Dermis blood vessel endothelial cell (primary cell): Measurements from ENCODE around the gene ECD. TPM values are rescaled to one million over a fixed set of nuclear protein-coding genes. Genes with fewer than 3 reads are reported as not detected.
"Not testable (repeated sequence)": the region's sequence is repeated elsewhere in the genome, so short reads cannot be mapped to it uniquely, and the experiment has no call there.

Source experiments
- DNase-seq: peaks from one replicate; pipeline ENCODE4 v3.0.0; 2010
- total RNA-seq: library from RNA; depleted of rRNA; stranded (reverse); fragments of >200 nt; gene quantifications from 2 replicates; pipeline ENCODE4 v1.2.3, GENCODE V29; 2014

The ECD gene
- total RNA-seq, 1 donor from 2014 or later, result 29.1 TPM

DNA sequence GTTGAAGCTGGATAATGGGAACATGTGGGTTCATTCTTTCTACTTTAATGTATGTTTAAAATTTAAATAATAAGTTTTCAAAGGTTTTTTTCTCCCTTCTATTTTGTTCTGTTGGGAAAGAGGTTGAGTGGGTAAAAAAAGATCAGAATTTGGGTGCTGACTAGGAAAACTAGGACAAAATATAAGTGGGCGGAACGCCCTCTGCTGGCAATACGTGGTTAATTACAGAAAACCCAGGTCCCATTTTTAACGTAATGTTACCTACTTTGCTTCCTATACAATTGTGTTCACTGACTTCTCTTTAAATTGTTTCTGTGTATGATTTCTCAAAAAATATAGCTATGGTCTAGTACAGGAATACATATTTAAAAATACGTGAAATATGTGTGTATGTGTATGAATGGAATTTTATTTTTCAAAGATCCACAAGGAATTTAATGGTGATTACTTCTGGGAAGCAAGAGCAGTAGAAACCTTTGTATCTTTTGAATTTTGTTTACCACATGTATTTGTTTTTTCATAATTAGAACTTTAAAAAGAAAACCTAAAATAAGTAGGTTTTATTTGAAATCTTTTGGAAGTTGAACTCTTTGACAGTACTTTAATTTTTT, 8.7 kb downstream of the ECD start:
- DNase-seq, result peak; percentile 73

GRCh38 chr10:73156054-73156453, 11.8 kb downstream of the ECD start:
- no peak for DNase-seq

GRCh38 chr10:73152009-73152408, 15.8 kb downstream of the ECD start:
- no peak for DNase-seq

GRCh38 chr10:73150633-73151413, 17.0 kb downstream of the ECD start:
- DNase-seq, result not testable (repeated sequence)

DNA sequence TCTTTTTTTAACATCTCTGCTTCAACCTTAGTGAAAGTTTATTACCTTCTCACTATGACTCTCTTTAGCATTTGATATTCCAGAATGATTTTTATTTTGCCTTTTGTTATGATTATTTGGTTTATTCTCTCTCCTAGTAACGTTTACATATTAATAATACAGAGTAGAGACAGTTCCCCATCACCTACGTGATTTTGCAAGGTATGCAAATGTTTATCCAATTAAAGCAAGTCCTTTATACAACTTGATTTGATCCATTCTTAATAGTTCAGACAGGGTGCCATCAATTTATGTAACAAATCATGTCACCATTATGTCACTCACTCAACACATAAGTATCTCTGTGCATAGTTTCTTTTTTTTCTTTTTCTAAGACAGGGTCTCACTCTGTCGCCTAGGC, 26.2 kb downstream of the ECD start:
- DNase-seq, result no peak

- DNase-seq, result no peak
Measured at GRCh38 chr10:73139251-73139650, 28.6 kb downstream of the ECD start.

- DNase-seq, result no peak
Measured at GRCh38 chr10:73136627-73137026, 31.2 kb downstream of the ECD start.

DNA sequence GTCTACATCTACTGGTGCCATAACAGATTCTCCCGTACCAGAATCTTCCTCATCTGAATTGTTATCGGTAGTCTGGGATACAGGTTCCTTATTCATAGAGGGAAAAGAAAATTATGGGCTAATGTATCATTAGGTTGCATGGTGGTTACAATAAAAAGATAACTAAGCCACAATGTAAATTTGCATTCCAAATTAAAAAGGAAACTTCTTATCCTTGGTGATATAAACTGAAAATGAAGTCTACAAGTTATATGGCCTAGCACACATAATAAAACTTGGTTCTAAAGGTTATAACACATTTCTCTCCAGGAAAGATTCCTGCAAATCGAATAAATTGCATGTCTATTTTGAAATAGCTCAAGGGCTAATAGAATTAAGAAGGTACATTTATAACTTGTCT, 33.1 kb downstream of the ECD start:
- no peak for DNase-seq

- DNase-seq, result no peak
Measured at GRCh38 chr10:73131913-73132686, 35.7 kb downstream of the ECD start.

GRCh38 chr10:73131301-73131700, 36.5 kb downstream of the ECD start:
- peak; percentile 4 for DNase-seq

DNA sequence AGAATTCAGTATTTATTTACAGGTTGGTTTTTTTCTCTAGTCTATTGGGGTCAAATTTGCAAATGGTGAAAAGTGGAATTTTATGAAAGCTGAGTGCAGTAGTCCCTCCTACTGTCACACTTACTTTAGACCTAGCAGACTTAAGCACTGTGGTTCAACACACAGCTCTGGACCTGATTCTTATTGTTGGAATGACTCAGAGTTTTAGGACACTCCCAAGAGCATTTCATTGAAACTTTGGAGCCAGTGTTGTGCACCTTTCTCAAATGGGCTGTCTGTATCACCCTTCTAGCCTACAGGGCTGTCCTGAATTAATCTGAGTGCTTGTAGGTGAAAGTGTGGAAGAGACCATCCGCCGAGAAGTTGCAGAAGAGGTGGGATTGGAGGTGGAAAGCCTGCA, 41.5 kb downstream of the ECD start:
- DNase-seq, result no peak

DNA sequence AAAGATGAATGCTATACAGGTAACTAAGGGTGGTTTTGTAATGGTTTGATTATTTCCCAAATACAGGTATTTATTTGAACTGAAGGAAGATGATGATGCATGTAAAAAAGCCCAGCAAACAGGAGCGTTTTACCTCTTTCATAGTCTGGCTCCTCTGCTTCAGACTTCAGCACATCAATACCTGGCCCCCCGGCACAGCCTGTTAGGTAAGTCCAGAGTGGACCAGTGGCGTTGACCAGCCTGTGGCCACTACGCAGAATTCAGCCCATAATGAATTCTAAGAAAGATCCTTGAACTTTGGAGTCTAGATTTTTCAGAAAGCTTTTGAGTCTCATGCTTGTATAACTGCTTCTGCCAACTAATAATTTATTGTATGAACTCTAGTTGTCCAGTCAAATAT, 47.9 kb downstream of the ECD start:
- no peak for DNase-seq

- DNase-seq, result no peak
Measured at GRCh38 chr10:73119457-73119856, 48.4 kb downstream of the ECD start.

- peak; percentile 75 for DNase-seq
Measured at GRCh38 chr10:73117976-73118743, 49.6 kb downstream of the ECD start.

DNA sequence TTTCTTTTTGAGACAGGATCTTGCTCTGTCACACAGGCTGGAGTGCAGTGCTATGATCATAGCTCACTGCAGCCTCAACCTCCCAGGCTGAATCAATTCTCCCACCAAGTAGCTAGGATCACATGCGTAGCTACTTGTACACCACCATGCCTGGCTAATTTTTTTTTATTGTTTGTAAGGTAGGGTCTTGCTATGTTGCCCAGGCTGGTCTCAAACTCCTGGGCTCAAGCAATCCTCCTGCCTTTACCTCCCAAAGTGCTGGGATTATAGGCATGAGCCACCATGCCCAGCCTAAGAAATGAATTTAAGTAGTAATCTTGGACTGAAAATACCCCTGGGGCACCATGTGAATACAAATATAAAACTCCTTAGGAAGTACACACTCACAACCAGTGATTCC, 51.8 kb downstream of the ECD start:
- no peak for DNase-seq

DNA sequence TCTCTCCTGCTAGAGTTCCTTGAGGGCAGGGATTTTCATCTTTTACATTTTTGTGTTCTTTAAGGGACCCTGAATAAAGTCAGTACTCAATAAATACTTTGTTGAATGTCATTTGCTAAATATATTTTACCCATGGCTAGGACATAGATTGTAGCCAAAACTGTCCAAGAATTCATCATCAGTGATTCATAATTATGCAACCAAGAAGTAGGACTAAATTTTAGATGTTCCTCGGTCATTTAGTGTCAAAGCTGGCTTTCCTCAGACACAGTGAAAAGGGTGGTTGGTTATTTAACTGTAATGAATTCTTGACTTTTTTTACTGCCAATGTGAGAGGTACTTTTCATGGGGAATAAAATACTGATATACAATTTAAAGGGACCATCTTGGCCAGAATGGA, 54.3 kb downstream of the ECD start:
- DNase-seq, result no peak

GRCh38 chr10:73112032-73112431, 55.8 kb downstream of the ECD start:
- DNase-seq, result not testable (repeated sequence)

- peak; percentile 86 for DNase-seq
Measured at GRCh38 chr10:73110345-73110849, 57.4 kb downstream of the ECD start, which contains the start of gene NUDT13. TSS of gene NUDT13 (plus strand) at chr10:73110455. CDS start at chr10:73114366, 3,911 bp downstream.

DNA sequence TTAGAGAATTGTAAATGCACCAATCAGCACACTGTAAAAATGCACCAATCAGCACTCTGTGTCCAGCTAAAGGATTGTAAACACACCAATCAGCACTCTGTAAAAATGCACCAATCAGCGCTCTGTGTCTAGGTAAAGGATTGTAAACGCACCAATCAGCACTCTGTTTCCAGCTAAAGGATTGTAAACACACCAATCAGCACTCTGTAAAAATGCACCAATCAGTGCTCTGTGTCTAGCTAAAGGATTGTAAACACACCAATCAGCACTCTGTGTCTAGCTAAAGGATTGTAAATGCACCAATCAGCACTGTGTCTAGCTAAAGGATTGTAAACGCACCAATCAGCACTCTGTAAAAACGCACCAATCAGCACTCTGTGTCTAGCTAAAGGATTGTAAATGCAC, 58.6 kb downstream of the ECD start:
- not testable (repeated sequence) for DNase-seq

- DNase-seq, result no peak
Measured at GRCh38 chr10:73106301-73106700, 61.5 kb downstream of the ECD start.

GRCh38 chr10:73099141-73099540, 68.7 kb downstream of the ECD start:
- no peak for DNase-seq

GRCh38 chr10:73097305-73097670, 70.5 kb downstream of the ECD start:
- no peak for DNase-seq
